ENCODE results near the gene CDK2AP2. TPM values are rescaled to one million over a fixed set of nuclear protein-coding genes. Genes with fewer than 3 reads are reported as not detected.
"Not testable (repeated sequence)": the region's sequence is repeated elsewhere in the genome, so short reads cannot be mapped to it uniquely, and the experiment has no call there.

Gene CDK2AP2, protein sequence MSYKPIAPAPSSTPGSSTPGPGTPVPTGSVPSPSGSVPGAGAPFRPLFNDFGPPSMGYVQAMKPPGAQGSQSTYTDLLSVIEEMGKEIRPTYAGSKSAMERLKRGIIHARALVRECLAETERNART
- total RNA-seq (2014; rRNA removed; shearing (Covaris generic)) = 99.2 and 102 TPM in 2 replicates

- peak; percentile 100 for DNase-seq (ENCODE audit: low spot score)
Measured at GRCh38 chr11:67507864-67508485, at the start of gene CDK2AP2. TSS of gene CDK2AP2 (minus strand) at chr11:67508162. CDS start at chr11:67508082, 80 bp downstream.

DNA sequence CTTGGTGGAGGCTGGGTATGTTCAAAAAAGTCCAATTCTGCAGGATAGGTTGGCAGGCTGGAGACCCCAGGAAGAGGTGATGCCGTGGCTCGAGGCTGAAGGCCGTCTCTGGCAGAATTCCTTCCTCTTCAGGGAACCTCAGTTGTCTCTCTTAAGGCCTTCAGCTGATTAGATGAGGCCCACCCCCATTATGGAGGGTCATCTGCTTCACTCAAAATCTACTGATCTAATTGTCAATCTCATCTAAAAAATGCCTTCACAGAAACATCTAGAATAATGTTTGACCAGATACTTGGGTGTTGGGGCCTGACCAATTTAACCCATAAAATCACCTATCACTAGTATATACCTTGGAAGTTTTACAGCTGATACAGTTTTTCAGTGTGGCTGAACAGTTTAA lies 48.3 kb upstream of the CDK2AP2 start:
- no peak for DNase-seq (ENCODE audit: low spot score)

- not testable (repeated sequence) for DNase-seq (ENCODE audit: low spot score)
Measured at GRCh38 chr11:67551697-67552096, 43.7 kb upstream of the CDK2AP2 start.

GRCh38 chr11:67551127-67551526 lies 43.2 kb upstream of the CDK2AP2 start:
- DNase-seq (ENCODE audit: low spot score) = no peak

GRCh38 chr11:67548555-67549110 lies 40.7 kb upstream of the CDK2AP2 start:
- no peak for DNase-seq (ENCODE audit: low spot score)

DNA sequence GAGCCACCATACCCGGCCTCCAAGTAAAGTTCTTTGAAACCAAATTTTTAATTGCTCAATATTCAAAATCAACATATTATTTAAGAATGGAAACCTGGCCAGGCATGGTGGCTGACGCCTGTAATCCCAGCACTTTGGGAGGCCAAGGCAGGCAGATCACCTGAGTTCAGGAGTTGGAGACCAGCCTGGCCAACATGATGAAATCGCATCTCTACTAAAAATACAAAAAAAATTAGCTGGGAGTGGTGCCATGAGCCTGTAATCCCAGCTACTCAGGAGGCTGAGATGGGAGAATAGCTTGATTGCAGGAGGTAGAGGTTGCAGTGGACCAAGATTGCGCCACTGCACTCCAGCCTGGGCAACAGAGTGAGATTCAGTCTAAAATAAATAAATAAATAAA lies 40.1 kb upstream of the CDK2AP2 start:
- DNase-seq (ENCODE audit: low spot score) = not testable (repeated sequence)

DNA sequence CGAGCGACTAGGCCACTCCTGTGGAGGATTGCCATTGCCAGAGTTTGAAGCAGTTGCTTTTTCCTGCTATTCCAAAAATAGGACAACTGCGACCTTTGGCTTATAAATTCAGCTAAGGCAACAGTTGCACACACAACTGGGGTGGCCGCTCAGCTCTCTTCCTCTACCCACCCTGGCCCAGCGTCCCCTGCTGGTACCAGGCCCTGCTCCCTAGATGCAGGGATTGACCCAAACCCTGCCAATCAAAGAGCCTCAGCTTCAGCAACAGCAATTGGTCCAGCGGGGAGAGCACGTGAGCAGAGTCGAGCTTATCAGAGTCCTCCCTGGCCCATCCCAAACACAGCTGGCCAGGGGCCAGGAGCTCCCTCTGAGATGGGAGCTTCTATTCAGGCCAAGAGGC lies 37.3 kb upstream of the CDK2AP2 start:
- peak; percentile 27 for DNase-seq (ENCODE audit: low spot score)

DNA sequence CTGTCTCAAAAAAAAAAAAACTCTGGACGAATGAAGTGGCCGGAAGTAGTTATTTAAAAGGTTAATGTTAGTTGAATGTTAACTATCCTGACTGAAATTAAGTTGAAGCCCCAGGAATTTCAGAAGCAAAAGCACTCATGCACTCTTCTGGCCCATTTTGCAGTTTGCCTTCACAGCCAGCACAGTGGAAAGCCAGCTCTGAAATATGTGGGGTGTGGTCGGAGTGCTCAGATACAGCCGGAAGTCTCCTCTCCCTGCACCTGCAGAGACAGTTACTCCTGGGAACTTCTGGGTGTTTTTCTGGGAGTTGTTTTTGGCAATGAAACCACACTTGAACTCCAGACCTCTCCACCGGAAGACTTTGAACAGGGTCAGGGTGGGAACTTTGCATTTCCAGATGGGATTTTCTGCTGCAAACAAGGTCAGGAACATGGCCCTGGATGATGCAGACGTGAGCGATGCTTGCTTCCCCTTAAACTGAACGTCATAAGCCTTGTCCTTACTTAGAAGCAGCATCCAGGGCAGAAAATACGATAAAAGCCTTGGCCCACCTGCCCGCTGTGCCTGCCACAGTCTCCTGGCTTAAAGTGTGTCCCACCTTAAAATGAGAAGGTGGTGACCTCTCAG lies 36.8 kb upstream of the CDK2AP2 start:
- DNase-seq (ENCODE audit: low spot score) = peak; percentile 21

GRCh38 chr11:67543585-67543984 lies 35.6 kb upstream of the CDK2AP2 start:
- no peak for DNase-seq (ENCODE audit: low spot score)

DNA sequence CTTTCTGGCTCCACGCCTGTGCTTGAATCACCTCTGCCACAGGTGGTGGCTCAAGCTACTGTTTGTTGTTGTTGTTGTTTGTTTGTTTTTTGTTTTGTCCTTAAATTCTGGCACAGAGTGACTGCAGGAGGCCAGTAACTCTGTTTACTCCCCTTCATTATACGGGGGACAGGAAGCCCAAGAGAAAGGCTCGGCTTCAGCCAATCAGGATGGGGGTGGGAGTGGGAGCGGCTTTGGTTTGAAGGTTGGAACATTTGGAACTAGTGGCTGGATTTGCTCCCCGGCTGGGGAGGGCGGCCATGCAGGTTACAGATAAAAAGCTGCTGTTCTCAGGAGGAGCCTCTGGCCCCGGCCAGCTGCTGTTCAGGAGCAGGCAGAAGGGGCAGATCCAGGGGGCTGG lies 35.0 kb upstream of the CDK2AP2 start:
- no peak for DNase-seq (ENCODE audit: low spot score)

DNA sequence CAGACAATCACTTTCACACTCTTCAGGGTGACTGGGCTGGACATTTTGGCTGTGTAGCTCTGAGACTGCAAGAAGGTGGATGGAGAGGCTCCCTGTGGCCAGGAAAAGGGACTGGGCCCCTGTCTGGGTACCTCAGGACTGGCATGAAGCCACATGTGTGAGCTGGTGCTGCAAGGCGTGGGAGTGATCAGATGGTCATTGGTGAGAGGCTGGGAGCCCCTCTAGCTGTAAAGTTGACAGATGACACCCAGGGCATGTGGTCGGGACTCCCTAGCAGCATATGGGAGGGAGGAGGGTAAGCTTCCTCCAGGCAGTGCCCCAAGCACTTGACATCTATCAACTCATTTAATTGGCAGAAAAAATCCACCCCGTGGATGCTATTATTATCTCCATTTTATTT lies 34.2 kb upstream of the CDK2AP2 start:
- no peak for DNase-seq (ENCODE audit: low spot score)

DNA sequence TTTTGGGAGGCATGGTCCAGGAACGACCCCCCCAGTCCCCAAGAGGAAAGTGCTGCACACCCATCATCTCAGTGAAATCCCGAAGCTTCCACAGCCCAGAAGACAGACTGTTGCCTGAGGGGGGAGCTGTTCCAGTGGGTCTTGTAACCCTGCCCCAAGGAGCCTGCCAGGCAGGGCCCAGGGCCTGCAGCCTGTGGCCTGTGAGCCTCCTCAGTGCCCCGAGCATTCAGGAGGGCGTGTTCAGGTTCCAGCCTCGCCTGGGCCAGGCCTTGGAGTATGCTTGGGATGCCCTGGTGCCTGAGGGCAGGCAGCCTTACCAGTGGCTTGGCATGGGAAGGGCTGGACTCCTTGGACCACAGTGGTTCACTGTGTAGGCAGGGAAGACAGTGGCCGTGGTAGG lies 33.2 kb upstream of the CDK2AP2 start:
- DNase-seq (ENCODE audit: low spot score) = no peak

DNA sequence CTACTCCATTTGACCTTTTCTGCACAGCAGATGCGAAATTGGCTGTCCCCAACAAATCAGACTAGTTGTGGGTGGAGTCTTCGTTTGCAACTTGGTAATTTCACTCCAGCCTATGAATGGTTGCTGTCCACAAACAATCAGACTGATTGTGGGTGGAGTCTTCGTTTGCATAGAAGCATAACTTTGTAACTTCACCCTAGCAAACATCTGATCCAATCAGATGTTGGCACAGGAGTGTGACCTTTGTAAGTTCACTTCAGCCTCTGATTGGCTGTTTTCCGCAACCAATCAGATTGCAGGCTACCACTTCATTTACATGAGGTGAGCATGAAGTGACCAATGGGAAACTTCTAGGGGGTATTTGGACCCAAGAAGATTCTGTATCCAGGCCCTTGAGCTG lies 31.6 kb upstream of the CDK2AP2 start:
- peak; percentile 38 for DNase-seq (ENCODE audit: low spot score)

DNA sequence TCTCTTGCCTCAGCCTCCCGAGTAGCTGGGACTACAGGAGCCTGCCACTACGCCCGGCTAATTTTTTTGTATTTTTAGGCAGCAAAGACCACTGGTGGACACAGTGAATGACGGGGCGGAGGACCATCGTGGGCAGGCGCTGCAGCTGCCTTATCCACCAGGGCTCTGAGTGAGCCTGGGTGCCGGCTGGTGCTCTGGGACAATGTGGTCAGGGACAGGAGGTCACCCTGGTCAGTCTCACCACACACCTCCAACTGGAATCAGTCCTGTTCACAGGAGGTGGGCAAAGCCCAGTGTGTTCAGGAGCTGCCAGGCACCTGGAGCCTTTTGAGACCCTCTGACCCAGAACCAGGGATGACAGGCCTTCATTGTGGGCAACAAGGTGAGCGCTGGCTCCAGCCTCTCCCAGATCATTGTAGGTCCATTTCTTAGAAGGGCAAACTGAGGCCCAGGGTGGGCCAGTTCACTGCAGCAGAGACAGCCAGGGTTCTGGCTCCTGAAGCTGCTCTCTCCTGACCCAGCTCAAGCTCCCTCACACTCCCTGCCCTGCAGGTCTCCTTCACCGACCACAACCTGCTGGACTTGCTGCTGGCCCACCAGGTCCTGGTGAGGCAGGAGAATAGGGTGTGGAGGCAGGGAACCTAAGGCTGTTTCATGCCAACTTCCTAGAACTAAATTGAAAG lies 31.0 kb upstream of the CDK2AP2 start:
- DNase-seq (ENCODE audit: low spot score) = no peak

- DNase-seq (ENCODE audit: low spot score) = no peak
Measured at GRCh38 chr11:67538306-67538705, 30.3 kb upstream of the CDK2AP2 start.

- no peak for DNase-seq (ENCODE audit: low spot score)
Measured at GRCh38 chr11:67535561-67535960, 27.6 kb upstream of the CDK2AP2 start.

GRCh38 chr11:67534070-67534679 lies 26.2 kb upstream of the CDK2AP2 start:
- DNase-seq (ENCODE audit: low spot score) = no peak

DNA sequence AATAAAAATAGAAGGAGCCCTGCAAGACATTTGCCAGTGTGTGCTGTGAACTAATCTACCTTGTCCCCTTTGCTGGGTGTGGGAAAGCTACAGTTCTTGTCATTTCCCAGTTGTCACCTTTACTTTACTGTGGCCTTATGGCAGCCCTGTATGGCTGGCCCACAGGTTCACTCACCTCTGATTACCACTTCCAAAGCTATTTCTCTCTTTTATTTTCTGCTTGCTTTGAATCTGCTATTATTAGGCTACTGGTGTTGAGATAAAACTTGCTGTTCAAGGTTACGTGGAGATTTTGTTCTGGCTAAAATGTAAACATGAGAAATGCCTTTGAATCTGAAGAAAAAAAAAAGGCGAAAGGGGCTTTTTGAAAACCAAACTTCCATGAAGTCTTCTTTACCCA lies 24.9 kb upstream of the CDK2AP2 start:
- no peak for DNase-seq (ENCODE audit: low spot score)

- no peak for DNase-seq (ENCODE audit: low spot score)
Measured at GRCh38 chr11:67530282-67530592, 22.3 kb upstream of the CDK2AP2 start.

GRCh38 chr11:67528376-67528775 lies 20.4 kb upstream of the CDK2AP2 start:
- no peak for DNase-seq (ENCODE audit: low spot score)

DNA sequence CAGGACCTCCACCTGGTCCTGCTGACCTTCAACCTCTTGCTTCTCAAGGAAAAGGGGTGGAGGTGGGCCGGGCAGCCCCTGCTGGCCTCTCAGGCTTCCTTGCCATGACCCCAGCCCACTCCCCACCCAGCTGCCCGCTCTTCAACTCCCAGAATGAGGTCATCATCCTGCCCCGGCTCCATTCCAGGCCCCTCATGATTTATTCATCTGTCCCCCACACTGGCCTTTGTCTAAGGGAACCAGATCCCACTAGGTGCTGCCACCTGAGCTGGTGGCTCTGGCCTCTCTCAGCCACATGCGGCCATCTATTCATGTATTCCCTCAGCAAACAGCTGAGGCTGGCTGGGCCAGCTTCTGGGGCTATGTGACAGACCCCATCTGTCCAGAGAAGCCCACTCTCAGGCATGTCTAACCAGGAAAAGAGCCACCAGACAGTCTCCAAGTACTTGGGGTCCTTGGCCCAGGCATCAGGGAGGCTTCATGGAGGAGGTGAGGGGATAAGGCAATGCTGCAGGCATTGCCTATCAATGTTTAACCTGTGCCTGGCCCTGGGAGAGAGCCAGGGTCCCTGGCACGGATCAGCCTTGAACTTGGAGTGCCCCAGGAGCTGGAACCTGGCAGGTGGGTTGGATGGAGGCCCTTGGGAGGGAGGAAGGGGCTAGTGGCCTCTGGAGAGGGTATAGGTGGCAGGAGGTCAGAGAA lies 17.5 kb upstream of the CDK2AP2 start:
- DNase-seq (ENCODE audit: low spot score) = no peak

- no peak for DNase-seq (ENCODE audit: low spot score)
Measured at GRCh38 chr11:67524480-67524808, 16.5 kb upstream of the CDK2AP2 start.

Measured in HT-29 (cell line).